CD4-positive, alpha-beta memory T cell (primary cell): ENCODE measurements around the gene AGPAT4. TPM values are rescaled to one million over a fixed set of nuclear protein-coding genes. Genes with fewer than 3 reads are reported as not detected.

Experiments
- CTCF ChIA-PET: fragments of 350-600 bp; sonication (Branson Sonifier 250); formaldehyde crosslinking; loops from one replicate; lab custom pipeline; 2021; ENCODE audit warnings: inconsistent platforms; ENCODE audit not compliant: partially characterized antibody; lab: Charles Lee
- POLR2A ChIA-PET: fragments of 350-600 bp; sonication (Branson Sonifier 250); formaldehyde crosslinking; loops from one replicate; lab custom pipeline; 2021; ENCODE audit not compliant: partially characterized antibody; lab: Charles Lee
- DNase-seq, 5 donors: peaks; one replicate each; pipeline versions ENCODE4 v3.0.0 to v3.0.0-alpha.2; 2020 to 2022; ENCODE audit warnings: mixed read lengths in 1 of 5
- H3K27ac ChIP-seq: one replicate; pipeline ENCODE4 v1.7.0; 2013; ENCODE audit warnings: low read depth, low read length
- H3K27me3 ChIP-seq: 2 replicates; pipeline ENCODE4 v1.7.0; 2013; ENCODE audit warnings: mild to moderate bottlenecking, low read length, moderate library complexity; ENCODE audit not compliant: insufficient read depth
- H3K36me3 ChIP-seq: 2 replicates; pipeline ENCODE4 v1.7.0; 2013; ENCODE audit warnings: mild to moderate bottlenecking, low read length, moderate library complexity; ENCODE audit not compliant: insufficient read depth
- H3K4me1 ChIP-seq: 2 replicates; pipeline ENCODE4 v1.7.0; 2013; ENCODE audit warnings: mild to moderate bottlenecking, low read length, moderate library complexity; ENCODE audit not compliant: insufficient read depth
- H3K4me3 ChIP-seq, 2 donors: one replicate each; pipeline ENCODE4 v1.7.0; 2013; ENCODE audit warnings: low read length in 2 of 2, mild to moderate bottlenecking in 1 of 2
- H3K9me3 ChIP-seq, 2 donors: one replicate each; pipeline ENCODE4 v1.7.0; 2013; ENCODE audit warnings: low read length in 2 of 2, control low read depth in 1 of 2; ENCODE audit not compliant: control insufficient read depth in 1 of 2
- H3K27ac Mint-ChIP-seq, 7 donors: one replicate each; pipeline ENCODE4 v1.8.0; 2020 to 2021; ENCODE audit warnings: mixed read lengths in 7 of 7, mild to moderate bottlenecking in 6 of 7, inconsistent platforms in 3 of 7, moderate library complexity in 3 of 7
- H3K27me3 Mint-ChIP-seq, 2 donors: one replicate each; pipeline ENCODE4 v1.8.0; 2020 to 2021; ENCODE audit warnings: mixed read lengths in 2 of 2
- H3K36me3 Mint-ChIP-seq, 2 donors: one replicate each; pipeline ENCODE4 v1.8.0; 2020 to 2021; ENCODE audit warnings: mixed read lengths in 2 of 2, inconsistent platforms in 1 of 2, mild to moderate bottlenecking in 1 of 2
- H3K4me1 Mint-ChIP-seq, 4 donors: one replicate each; pipeline ENCODE4 v1.8.0; 2020 to 2021; ENCODE audit warnings: mixed read lengths in 4 of 4, mild to moderate bottlenecking in 1 of 4
- H3K4me3 Mint-ChIP-seq, 8 donors: one replicate each; pipeline ENCODE4 v1.8.0; 2020 to 2021; ENCODE audit warnings: mixed read lengths in 8 of 8, mild to moderate bottlenecking in 7 of 8, moderate library complexity in 6 of 8, inconsistent platforms in 3 of 8
- H3K9me3 Mint-ChIP-seq, 8 donors: one replicate each; pipeline ENCODE4 v1.8.0; 2020 to 2021; ENCODE audit warnings: mixed read lengths in 8 of 8, mild to moderate bottlenecking in 5 of 8, inconsistent platforms in 3 of 8, moderate library complexity in 1 of 8
- intact Hi-C: fragments of 100-400 bp; cut with micrococcal nuclease; formaldehyde crosslinking; loops from one replicate; pipeline ENCODE4 v1.15.1; 2023
- polyA plus RNA-seq, 2 donors: library from polyadenylated mRNA; unstranded; fragments of 300-500 nt; fragmentation: Illumina TruSeq; gene quantifications; one replicate each; pipeline ENCODE4 v1.2.3, GENCODE V29; 2021
- total RNA-seq, 2 experiments: library from RNA; stranded (reverse); gene quantifications; one replicate each; pipeline ENCODE4 v1.2.3, GENCODE V29; 2021

AGPAT4 gene
- total and polyA plus RNA-seq, 4 experiments from 2014 or later: 3.6 to 6.9 (median 4.1) TPM

DNA sequence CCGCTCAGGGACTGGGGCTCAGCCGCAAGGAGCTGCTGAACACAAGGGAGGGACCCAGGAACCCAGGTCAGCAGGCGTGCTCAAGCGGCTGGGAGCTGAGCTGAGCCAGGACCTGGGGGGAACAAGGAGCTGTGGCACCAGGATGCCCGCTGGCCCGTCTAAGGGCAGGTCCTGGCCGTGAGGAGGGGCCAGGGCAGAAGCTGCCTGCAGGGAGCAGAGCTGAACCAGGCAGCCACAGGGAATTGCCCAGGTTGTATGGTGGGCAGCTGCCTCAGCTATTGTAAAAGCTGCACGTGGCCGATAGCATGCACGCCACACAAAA, 133.3 kb downstream of the AGPAT4 start:
- Histone ChIP-seq H3K27me3 (no peaks in the 10 kb centered on the region), H3K36me3 (no peaks in the 10 kb centered on the region), H3K27ac (no peak overlapping the region), H3K9me3 (no peaks in the 10 kb centered on the region), H3K4me1 (no peaks in the 10 kb centered on the region), H3K4me3 (no peak overlapping the region)
- POLR2A ChIA-PET: no interaction called here
- Mint-ChIP-seq H3K4me3 (no peak overlapping the region), H3K27ac (peak overlapping the region in 1 of 7 donors; percentile 35), H3K9me3 (peaks cover 0 to 2% (median 0%) of the 10 kb centered on the region in 8 donors), H3K36me3 (peaks cover 14 to 15% of the 10 kb centered on the region in 2 donors), H3K27me3 (no peaks in the 10 kb centered on the region), H3K4me1 (no peaks in the 10 kb centered on the region)
- DNase-seq: no peak
- intact Hi-C loops: no loop called here
- CTCF ChIA-PET: no interaction called here

DNA sequence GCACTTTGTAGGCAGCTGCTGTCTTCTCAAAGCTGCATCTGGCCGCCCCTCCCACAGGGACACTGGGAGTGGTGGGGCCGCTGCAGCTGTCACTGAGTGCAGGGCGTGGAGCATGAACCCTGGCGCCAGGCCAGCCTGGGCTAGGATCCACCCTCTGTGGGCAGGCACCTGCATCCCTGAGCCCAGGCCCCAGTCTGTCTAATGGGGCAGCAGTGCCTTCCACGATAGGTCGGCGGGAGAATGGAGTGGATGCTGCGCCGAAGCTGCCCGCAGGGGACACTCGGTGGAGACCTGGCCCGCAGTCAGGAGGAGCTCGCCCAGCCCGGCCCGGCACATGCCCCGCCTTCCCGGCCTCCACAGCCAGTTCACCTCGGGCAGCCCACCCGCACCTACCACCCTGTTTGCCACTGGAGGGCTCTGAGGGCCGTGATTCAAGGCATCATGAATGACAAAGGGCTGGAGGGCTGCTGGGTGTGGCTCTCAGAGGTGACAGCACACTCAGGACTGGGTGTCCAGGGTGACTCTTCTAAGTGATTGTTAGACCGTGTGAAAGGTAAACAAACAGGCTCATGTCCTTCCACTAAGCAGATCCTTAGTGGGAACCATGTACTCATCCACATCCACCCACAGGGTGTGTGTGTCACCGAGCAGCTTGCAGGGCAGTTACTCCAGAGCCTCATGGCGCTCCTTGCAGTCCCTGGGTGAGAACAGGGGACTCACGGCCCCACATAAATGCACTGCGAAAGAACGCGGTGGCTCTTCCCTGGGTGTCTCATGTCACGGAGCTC, 133.9 kb downstream of the AGPAT4 start:
- CTCF ChIA-PET: interaction anchor here (0.6 kb wide), 1 partner anchor 1692 kb away, joined by 3 read pairs; no protein-coding TSS in a partner anchor
- no peaks in the 10 kb centered on the region for H3K9me3 ChIP-seq
- no peak overlapping the region for H3K4me3 ChIP-seq
- no peaks in the 10 kb centered on the region for H3K27me3 ChIP-seq
- no peaks in the 10 kb centered on the region for H3K4me1 Mint-ChIP-seq
- peak overlapping the region in 1 of 7 donors; percentile 35 for H3K27ac Mint-ChIP-seq
- no peak for DNase-seq
- no peak overlapping the region for H3K4me3 Mint-ChIP-seq
- intact Hi-C loops: no loop called here
- no peaks in the 10 kb centered on the region for H3K36me3 ChIP-seq
- peaks cover 0 to 2% (median 0%) of the 10 kb centered on the region in 8 donors for H3K9me3 Mint-ChIP-seq
- H3K27me3 Mint-ChIP-seq: no peaks in the 10 kb centered on the region
- peaks cover 15 to 17% of the 10 kb centered on the region in 2 donors for H3K36me3 Mint-ChIP-seq
- POLR2A ChIA-PET: no interaction called here
- H3K4me1 ChIP-seq: no peaks in the 10 kb centered on the region
- no peak overlapping the region for H3K27ac ChIP-seq

DNA sequence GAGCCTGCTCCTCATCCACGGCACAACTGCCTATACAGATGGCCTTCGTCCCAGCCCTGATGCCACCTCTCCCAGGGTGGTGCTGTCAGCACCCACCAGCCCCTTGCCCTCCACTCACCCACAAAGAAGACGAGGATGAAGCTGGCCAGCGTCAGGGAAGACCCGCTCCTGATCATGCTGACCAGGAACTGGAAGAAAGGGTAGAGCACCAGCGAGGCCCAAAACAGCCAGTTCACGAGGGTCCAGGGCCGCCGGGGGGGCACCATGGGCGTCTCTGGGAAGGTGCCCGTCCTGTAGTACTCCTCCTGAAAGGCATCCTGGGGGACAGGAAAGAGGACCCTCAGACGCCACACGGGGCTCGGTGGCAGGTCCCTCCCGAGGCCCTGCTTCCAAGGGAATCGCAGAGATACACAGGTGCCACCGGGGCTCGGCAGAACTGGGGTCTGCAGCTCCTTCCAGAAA, 134.5 kb downstream of the AGPAT4 start:
- no peaks in the 10 kb centered on the region for H3K4me1 Mint-ChIP-seq
- Histone ChIP-seq H3K27me3 (no peaks in the 10 kb centered on the region), H3K4me1 (no peaks in the 10 kb centered on the region), H3K4me3 (no peak overlapping the region), H3K36me3 (no peaks in the 10 kb centered on the region), H3K9me3 (no peaks in the 10 kb centered on the region), H3K27ac (no peak overlapping the region)
- POLR2A ChIA-PET: no interaction called here
- CTCF ChIA-PET: no interaction called here
- DNase-seq: no peak
- H3K27me3 Mint-ChIP-seq: no peaks in the 10 kb centered on the region
- no peak overlapping the region for H3K4me3 Mint-ChIP-seq
- peaks cover 15 to 20% of the 10 kb centered on the region in 2 donors for H3K36me3 Mint-ChIP-seq
- H3K27ac Mint-ChIP-seq: no peak overlapping the region
- intact Hi-C loops: no loop called here
- peaks cover 0 to 2% (median 0%) of the 10 kb centered on the region in 8 donors for H3K9me3 Mint-ChIP-seq

- no peaks in the 10 kb centered on the region for H3K4me1 ChIP-seq
- peaks cover 0 to 2% (median 0%) of the 10 kb centered on the region in 8 donors for H3K9me3 Mint-ChIP-seq
- H3K4me3 Mint-ChIP-seq: no peak overlapping the region
- intact Hi-C loops: no loop called here
- no peaks in the 10 kb centered on the region for H3K4me1 Mint-ChIP-seq
- peak overlapping the region in 2 of 7 donors; percentile 52 to 75 for H3K27ac Mint-ChIP-seq
- no peaks in the 10 kb centered on the region for H3K9me3 ChIP-seq
- no peak for DNase-seq
- CTCF ChIA-PET: interaction anchor here (0.9 kb wide), 1 partner anchor 232 kb away, joined by 3 read pairs; no protein-coding TSS in a partner anchor
- no peaks in the 10 kb centered on the region for H3K36me3 ChIP-seq
- POLR2A ChIA-PET: no interaction called here
- H3K27me3 Mint-ChIP-seq: no peaks in the 10 kb centered on the region
- H3K27me3 ChIP-seq: no peaks in the 10 kb centered on the region
- H3K4me3 ChIP-seq: no peak overlapping the region
- H3K27ac ChIP-seq: no peak overlapping the region
- peaks cover 19 to 20% of the 10 kb centered on the region in 2 donors for H3K36me3 Mint-ChIP-seq
Measured at GRCh38 chr6:161138543-161139303, 135.1 kb downstream of the AGPAT4 start.

- DNase-seq: no peak
- intact Hi-C loops: no loop called here
- Histone ChIP-seq H3K4me1 (no peaks in the 10 kb centered on the region), H3K4me3 (no peak overlapping the region), H3K9me3 (no peaks in the 10 kb centered on the region), H3K27me3 (no peaks in the 10 kb centered on the region), H3K27ac (no peak overlapping the region), H3K36me3 (no peaks in the 10 kb centered on the region)
- Mint-ChIP-seq H3K36me3 (peaks cover 25% of the 10 kb centered on the region in 2 donors), H3K4me1 (no peaks in the 10 kb centered on the region), H3K27ac (no peak overlapping the region), H3K27me3 (no peaks in the 10 kb centered on the region), H3K9me3 (peaks cover 0 to 2% (median 0%) of the 10 kb centered on the region in 8 donors), H3K4me3 (no peak overlapping the region)
- CTCF ChIA-PET: interaction anchor here (0.9 kb wide), 1 partner anchor 233 kb away, joined by 3 read pairs; no protein-coding TSS in a partner anchor
- POLR2A ChIA-PET: no interaction called here
Measured at GRCh38 chr6:161137839-161138542, 135.9 kb downstream of the AGPAT4 start.

DNA sequence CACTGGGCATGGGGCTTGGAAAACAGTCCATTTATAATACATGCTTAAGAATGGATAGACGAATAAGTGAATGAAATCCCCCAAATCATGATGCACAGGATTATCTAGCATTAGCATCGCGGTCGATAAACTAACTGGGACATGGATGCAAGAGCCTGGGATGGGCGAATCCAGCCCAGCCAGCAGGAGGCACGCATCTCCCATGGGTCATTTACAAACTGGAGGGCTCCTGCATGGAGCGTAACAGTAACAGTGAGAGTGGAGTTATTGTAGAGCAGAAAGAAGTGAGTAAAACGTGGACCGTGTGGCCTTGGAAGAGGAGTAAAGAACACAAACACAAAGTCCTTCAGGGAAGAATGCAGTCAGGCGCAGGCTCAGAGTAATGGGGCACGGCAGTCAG, 136.5 kb downstream of the AGPAT4 start:
- Mint-ChIP-seq H3K36me3 (peaks cover 22 to 24% of the 10 kb centered on the region in 2 donors), H3K27ac (peak overlapping the region in 1 of 7 donors; percentile 43), H3K4me3 (no peak overlapping the region), H3K27me3 (no peaks in the 10 kb centered on the region), H3K9me3 (peaks cover 0 to 2% (median 0%) of the 10 kb centered on the region in 8 donors), H3K4me1 (no peaks in the 10 kb centered on the region)
- no peaks in the 10 kb centered on the region for H3K4me1 ChIP-seq
- no peak for DNase-seq
- H3K4me3 ChIP-seq: no peak overlapping the region
- ChIA-PET POLR2A (no interaction called here), CTCF (no interaction called here)
- no peaks in the 10 kb centered on the region for H3K9me3 ChIP-seq
- H3K27me3 ChIP-seq: no peaks in the 10 kb centered on the region
- H3K27ac ChIP-seq: no peak overlapping the region
- no peaks in the 10 kb centered on the region for H3K36me3 ChIP-seq
- intact Hi-C loops: no loop called here

DNA sequence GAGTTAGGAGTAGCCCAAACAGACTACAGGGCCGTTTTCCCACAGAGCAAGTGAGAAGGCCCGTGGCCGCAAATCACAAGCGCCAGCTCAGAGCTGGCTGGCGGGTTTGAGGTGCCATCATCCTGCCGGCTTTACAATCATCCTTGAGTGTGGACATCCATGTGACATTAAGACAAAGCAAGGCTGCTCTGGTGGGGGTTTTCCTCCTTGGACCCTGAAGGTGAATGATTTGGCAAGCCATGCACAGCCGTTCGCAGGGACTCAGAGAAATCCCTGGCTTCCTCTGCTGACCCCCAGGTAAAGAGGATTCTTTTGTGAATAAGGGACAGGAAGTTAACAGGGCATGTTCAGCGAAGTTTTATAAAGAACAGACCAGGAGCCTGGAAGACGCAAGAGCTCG, 137.2 kb downstream of the AGPAT4 start:
- peak overlapping the region in 2 of 7 donors; percentile 16 to 74 for H3K27ac Mint-ChIP-seq

More for the DNA sequence above, 137.2 kb downstream of the AGPAT4 start:
- Histone ChIP-seq H3K4me1 (no peaks in the 10 kb centered on the region), H3K27me3 (no peaks in the 10 kb centered on the region), H3K4me3 (no peak overlapping the region), H3K9me3 (no peaks in the 10 kb centered on the region), H3K36me3 (no peaks in the 10 kb centered on the region), H3K27ac (no peak overlapping the region)
- no peak for DNase-seq
- Mint-ChIP-seq H3K4me1 (no peaks in the 10 kb centered on the region), H3K4me3 (no peak overlapping the region), H3K9me3 (peaks cover 0 to 2% (median 0%) of the 10 kb centered on the region in 8 donors), H3K36me3 (peaks cover 18 to 24% of the 10 kb centered on the region in 2 donors), H3K27me3 (no peaks in the 10 kb centered on the region)
- intact Hi-C loops: no loop called here
- POLR2A ChIA-PET: no interaction called here
- CTCF ChIA-PET: no interaction called here
